PC-9 (cell line): ENCODE results near the gene CEP170.

ENCODE experiments used
- EZH2 ChIP-seq: fragments of 200-600 bp; sonication (generic); IDR thresholded peaks from 2 replicates; pipeline ENCODE4 v1.8.0; 2017; ENCODE audit warnings: antibody characterized with exemption, low read depth
- TF ChIP-seq, protein P1 (sequence below): fragments of 200-600 bp; sonication (generic); conservative IDR thresholded peaks from 2 replicates; pipeline ENCODE4 v1.6.1; 2017; ENCODE audit warnings: mixed run types, antibody characterized with exemption, mild to moderate bottlenecking, moderate library complexity

DNA sequence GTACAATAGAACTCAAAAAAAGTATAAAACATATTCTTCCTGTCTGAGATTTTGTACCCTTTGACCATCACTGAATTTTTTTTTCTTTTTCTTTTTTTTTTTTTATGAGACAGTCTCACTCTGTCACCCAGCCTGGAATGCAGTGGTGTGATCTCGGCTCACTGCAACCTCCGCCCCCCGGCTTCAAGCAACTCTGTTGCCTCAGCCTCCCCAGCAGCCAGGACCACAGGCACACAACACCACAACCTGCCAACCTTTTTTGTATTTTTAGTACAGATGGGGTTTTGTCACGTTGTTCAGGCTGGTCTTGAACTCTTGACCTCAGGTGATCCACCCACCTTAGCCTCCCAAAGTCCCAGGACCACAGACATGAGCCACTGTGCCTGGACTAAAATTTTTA lies 11.2 kb upstream of the CEP170 start:
- no peak for TF ChIP-seq EZH2
- TF ChIP-seq, protein P1, sequence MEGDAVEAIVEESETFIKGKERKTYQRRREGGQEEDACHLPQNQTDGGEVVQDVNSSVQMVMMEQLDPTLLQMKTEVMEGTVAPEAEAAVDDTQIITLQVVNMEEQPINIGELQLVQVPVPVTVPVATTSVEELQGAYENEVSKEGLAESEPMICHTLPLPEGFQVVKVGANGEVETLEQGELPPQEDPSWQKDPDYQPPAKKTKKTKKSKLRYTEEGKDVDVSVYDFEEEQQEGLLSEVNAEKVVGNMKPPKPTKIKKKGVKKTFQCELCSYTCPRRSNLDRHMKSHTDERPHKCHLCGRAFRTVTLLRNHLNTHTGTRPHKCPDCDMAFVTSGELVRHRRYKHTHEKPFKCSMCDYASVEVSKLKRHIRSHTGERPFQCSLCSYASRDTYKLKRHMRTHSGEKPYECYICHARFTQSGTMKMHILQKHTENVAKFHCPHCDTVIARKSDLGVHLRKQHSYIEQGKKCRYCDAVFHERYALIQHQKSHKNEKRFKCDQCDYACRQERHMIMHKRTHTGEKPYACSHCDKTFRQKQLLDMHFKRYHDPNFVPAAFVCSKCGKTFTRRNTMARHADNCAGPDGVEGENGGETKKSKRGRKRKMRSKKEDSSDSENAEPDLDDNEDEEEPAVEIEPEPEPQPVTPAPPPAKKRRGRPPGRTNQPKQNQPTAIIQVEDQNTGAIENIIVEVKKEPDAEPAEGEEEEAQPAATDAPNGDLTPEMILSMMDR: no peak
